K562 (cell line): ENCODE results near the gene SIGLEC6. TPM values are rescaled to one million over a fixed set of nuclear protein-coding genes. Genes with fewer than 3 reads are reported as not detected.

ENCODE experiments used
- ATAC-seq: fragments of 200-7000 bp; cut with Tn5 transposase; 3 replicates; pipeline ENCODE4 v1.9.1; 2020; ENCODE audit warnings: moderate library complexity
- BruUV-seq: library from RNA; stranded (reverse); fragments of 400-500 nt; replicated peaks from 2 replicates; lab custom pipeline; 2021; lab: Mats Ljungman, UMichigan
- CTCF ChIA-PET: fragments of 300-600 bp; formaldehyde crosslinking; extraction: SDS; loops from one replicate; lab custom pipeline; 2021; ENCODE audit warnings: low intra/inter-chr PET ratio; lab: Yijun Ruan, JAX
- POLR2A ChIA-PET: fragments of 300-600, 350-650 bp; sonication (Branson Sonifier 250); formaldehyde crosslinking; extraction: SDS; loops from one replicate; lab custom pipeline; 2021; ENCODE audit warnings: antibody characterized with exemption, inconsistent platforms; lab: Yijun Ruan, JAX
- DNase-seq, 4 experiments: peaks; one replicate each; pipeline versions ENCODE4 v3.0.0 to v3.0.0-alpha.2; 2011 to 2018; ENCODE audit warnings: low spot score in 3 of 4, mixed read lengths in 3 of 4; ENCODE audit errors: extremely low read depth in 1 of 4
- FAIRE-seq: peaks from 2 replicates; lab custom pipeline; 2011; peaks lifted over from hg19 to GRCh38; lab: Jason Lieb, UNC
- H2AFZ ChIP-seq: 2 replicates; pipeline ENCODE4 v1.6.0; 2011; ENCODE audit warnings: low read depth, low read length, control low read depth, inconsistent platforms
- H3K27ac ChIP-seq: fragments of 200-600 bp; 3 replicates; pipeline ENCODE4 v1.8.0; 2011; ENCODE audit warnings: low read depth, mild to moderate bottlenecking, control low read depth, inconsistent platforms, low read length, moderate library complexity, mixed read lengths; ENCODE audit errors: extremely low read depth
- H3K27me3 ChIP-seq, 2 experiments: fragments of 300-600 bp in 1 of 2; 2 replicates in 1 of 2; 3 replicates in 1 of 2; pipeline versions ENCODE4 v1.6.0 to v1.8.0; 2011; ENCODE audit warnings: inconsistent platforms in 2 of 2, low read length in 2 of 2, mild to moderate bottlenecking in 1 of 2, mixed read lengths in 1 of 2, moderate library complexity in 1 of 2; ENCODE audit not compliant: control insufficient read depth in 2 of 2, insufficient read depth in 2 of 2
- H3K36me3 ChIP-seq: fragments of 300-600 bp; 3 replicates; pipeline ENCODE4 v1.8.0; 2011; ENCODE audit warnings: mild to moderate bottlenecking, low read length, inconsistent platforms; ENCODE audit not compliant: control insufficient read depth, insufficient read depth
- H3K4me1 ChIP-seq, 2 experiments: fragments of 200-600 bp in 1 of 2; replicated peaks in 1 of 2; 2 replicates in 1 of 2; 3 replicates in 1 of 2; pipeline versions ENCODE4 v1.5.1 to v1.8.0; 2011; ENCODE audit warnings: inconsistent platforms in 2 of 2, low read length in 2 of 2, mild to moderate bottlenecking in 1 of 2, mixed read lengths in 1 of 2, moderate library complexity in 1 of 2; ENCODE audit not compliant: control insufficient read depth in 2 of 2, insufficient read depth in 2 of 2
- H3K4me2 ChIP-seq: 2 replicates; pipeline ENCODE4 v1.6.1; 2011; ENCODE audit warnings: low read length, control low read depth, inconsistent platforms, mixed read lengths; ENCODE audit not compliant: insufficient read depth
- H3K4me3 ChIP-seq: fragments of 200-600 bp; sonication (generic), shearing (Covaris generic); 2 replicates; pipeline ENCODE4 v1.5.1; 2016; ENCODE audit warnings: control low read depth, inconsistent platforms
- H3K79me2 ChIP-seq: fragments of 200-600 bp; 3 replicates; pipeline ENCODE4 v1.8.0; 2011; ENCODE audit warnings: low read length, inconsistent platforms; ENCODE audit not compliant: control insufficient read depth, insufficient read depth
- H3K9ac ChIP-seq, 2 experiments: 2 replicates each; pipeline versions ENCODE4 v1.6.0 to v1.6.1; 2011; ENCODE audit warnings: low read depth in 2 of 2, low read length in 2 of 2, control low read depth in 1 of 2, inconsistent platforms in 1 of 2, mild to moderate bottlenecking in 1 of 2, mixed read lengths in 1 of 2; ENCODE audit not compliant: insufficient read depth in 1 of 2
- H3K9me1 ChIP-seq: one replicate; pipeline ENCODE4 v1.6.0; 2011; ENCODE audit warnings: inconsistent platforms, mild to moderate bottlenecking, low read length, moderate library complexity; ENCODE audit not compliant: control insufficient read depth, insufficient read depth
- H3K9me3 ChIP-seq: replicated peaks from 2 replicates; pipeline ENCODE4 v1.5.1; 2011; ENCODE audit warnings: low read depth, low read length, inconsistent platforms; ENCODE audit not compliant: control insufficient read depth, insufficient read depth
- H4K20me1 ChIP-seq: replicated peaks from 2 replicates; pipeline ENCODE4 v1.6.1; 2011; ENCODE audit warnings: low read length, inconsistent platforms, mixed read lengths; ENCODE audit not compliant: control insufficient read depth, insufficient read depth
- ADNP ChIP-seq: fragments of 200-800 bp; sonication (Bioruptor generic); IDR thresholded peaks from 2 replicates; pipeline ENCODE4 v1.6.1; 2016; ENCODE audit warnings: missing genetic modification characterization, missing compliant biosample characterization
- BCOR ChIP-seq: fragments of 450-650 bp; IDR thresholded peaks from 2 replicates; pipeline ENCODE4 v1.6.1; 2016
- BRF2 ChIP-seq: IDR thresholded peaks from 3 replicates; pipeline ENCODE4 v1.6.1; 2011; ENCODE audit warnings: borderline replicate concordance, mild to moderate bottlenecking; ENCODE audit not compliant: insufficient read length, insufficient read depth
- CTBP1 ChIP-seq: fragments of 450-650 bp; IDR thresholded peaks from 2 replicates; pipeline ENCODE4 v1.6.1; 2016; ENCODE audit warnings: borderline replicate concordance
- ID3 ChIP-seq, 2 experiments: fragments of 250-450 bp in 1 of 2; fragments of 450-650 bp in 1 of 2; sonication (Bioruptor Pico) in 1 of 2; IDR thresholded peaks; 2 replicates each; pipeline versions ENCODE4 v1.6.1 to v1.8.0; 2016 to 2021; ENCODE audit warnings: mild to moderate bottlenecking in 2 of 2, moderate library complexity in 2 of 2, missing compliant biosample characterization in 1 of 2, missing genetic modification characterization in 1 of 2
- MTA1 ChIP-seq: fragments of 450-650 bp; IDR thresholded peaks from 2 replicates; pipeline ENCODE4 v1.6.1; 2017; ENCODE audit warnings: borderline replicate concordance
- XRCC5 ChIP-seq: fragments of 200-400 bp; formaldehyde crosslinking; IDR thresholded peaks from 2 replicates; pipeline ENCODE4 v1.6.1; 2017; ENCODE audit warnings: low read depth, mild to moderate bottlenecking, low read length
- WGBS: fragments of 100-300 bp; shearing (Covaris generic); methylation state at CpG from one replicate; pipeline ENCODE4 v1.1.6; 2016; ENCODE audit warnings: low coverage, mixed read lengths; ENCODE audit not compliant: insufficient coverage; ENCODE audit errors: missing lambda C conversion rate; 5-methylcytosine and 5-hydroxymethylcytosine counted together
- in situ Hi-C: fragments of 300-500 bp; cut with MboI; formaldehyde crosslinking; loops from 4 replicates; pipeline ENCODE4 v1.15.0; 2018; ENCODE audit warnings: inconsistent platforms, mixed read lengths
- intact Hi-C: fragments of 100-400 bp; cut with micrococcal nuclease; formaldehyde crosslinking; loops from 2 replicates; pipeline ENCODE4 v1.14.2; 2022
- polyA plus RNA-seq, 8 experiments: library from polyadenylated mRNA; depleted of rRNA in 4 of 8; stranded (reverse) in 5 of 8; unstranded in 3 of 8; fragments of >200 nt; fragmentation: Nextera tagmentation in 2 of 8; fragmentation: Illumina TruSeq in 1 of 8; extraction: Ambion mirVana in 2 of 8; extraction: Trizol in 1 of 8; gene quantifications; 2 replicates each; pipeline versions ENCODE4 v1.2.1 to v1.2.3, GENCODE V29; 2011 to 2014; ENCODE audit warnings: inconsistent platforms in 1 of 8, missing spikeins in 1 of 8
- total RNA-seq, 7 experiments: library from RNA; depleted of rRNA in 6 of 7; stranded (reverse); fragments of >200 nt in 6 of 7; fragmentation: Illumina TruSeq in 2 of 7; extraction: Trizol in 2 of 7; gene quantifications; 2 replicates each; pipeline versions ENCODE4 v1.2.1 to v1.2.3, GENCODE V29; 2011 to 2021; ENCODE audit warnings: low replicate concordance in 1 of 7
- TF ChIP-seq, protein P1 (sequence below): IDR thresholded peaks from 3 replicates; pipeline ENCODE4 v1.6.1; 2011; ENCODE audit warnings: borderline replicate concordance, mild to moderate bottlenecking, moderate library complexity; ENCODE audit not compliant: insufficient read length; ENCODE audit errors: extremely low read depth

Gene SIGLEC6
- total and polyA plus RNA-seq, 9 of the 15 experiments (the other 6 are each of a cell fraction or from before 2014, with no cell fraction given), result 0.03 to 17.5 (median 0.71) TPM

- TF ChIP-seq, protein P1, sequence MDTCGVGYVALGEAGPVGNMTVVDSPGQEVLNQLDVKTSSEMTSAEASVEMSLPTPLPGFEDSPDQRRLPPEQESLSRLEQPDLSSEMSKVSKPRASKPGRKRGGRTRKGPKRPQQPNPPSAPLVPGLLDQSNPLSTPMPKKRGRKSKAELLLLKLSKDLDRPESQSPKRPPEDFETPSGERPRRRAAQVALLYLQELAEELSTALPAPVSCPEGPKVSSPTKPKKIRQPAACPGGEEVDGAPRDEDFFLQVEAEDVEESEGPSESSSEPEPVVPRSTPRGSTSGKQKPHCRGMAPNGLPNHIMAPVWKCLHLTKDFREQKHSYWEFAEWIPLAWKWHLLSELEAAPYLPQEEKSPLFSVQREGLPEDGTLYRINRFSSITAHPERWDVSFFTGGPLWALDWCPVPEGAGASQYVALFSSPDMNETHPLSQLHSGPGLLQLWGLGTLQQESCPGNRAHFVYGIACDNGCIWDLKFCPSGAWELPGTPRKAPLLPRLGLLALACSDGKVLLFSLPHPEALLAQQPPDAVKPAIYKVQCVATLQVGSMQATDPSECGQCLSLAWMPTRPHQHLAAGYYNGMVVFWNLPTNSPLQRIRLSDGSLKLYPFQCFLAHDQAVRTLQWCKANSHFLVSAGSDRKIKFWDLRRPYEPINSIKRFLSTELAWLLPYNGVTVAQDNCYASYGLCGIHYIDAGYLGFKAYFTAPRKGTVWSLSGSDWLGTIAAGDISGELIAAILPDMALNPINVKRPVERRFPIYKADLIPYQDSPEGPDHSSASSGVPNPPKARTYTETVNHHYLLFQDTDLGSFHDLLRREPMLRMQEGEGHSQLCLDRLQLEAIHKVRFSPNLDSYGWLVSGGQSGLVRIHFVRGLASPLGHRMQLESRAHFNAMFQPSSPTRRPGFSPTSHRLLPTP, result no peak
- TF ChIP-seq BRF2, result no peak
- no peak for TF ChIP-seq XRCC5
Measured at GRCh38 chr19:51572908-51573307, 41.4 kb upstream of the SIGLEC6 start (continued).

GRCh38 chr19:51572410-51572809, 40.9 kb upstream of the SIGLEC6 start:
- WGBS, result 0% methylated on average over 3 of the region's 3 CpGs
- BruUV-seq, result no TSS peak
- peak overlapping the region; percentile 66 to 86; a peak in 3 of 4 replicates for H3K9ac ChIP-seq
- intact Hi-C loops (loop anchor here (2.0 kb wide), 2 partner anchors 26 to 64 kb away; no protein-coding TSS in a partner anchor), in situ Hi-C loops (no loop called here)
- H3K9me3 ChIP-seq, result no peaks in the 10 kb centered on the region
- no peak overlapping the region for H2AFZ ChIP-seq
- H3K4me2 ChIP-seq, result peak overlapping the region; percentile 97
- ChIA-PET CTCF (interaction anchor here (1.2 kb wide), 1 partner anchor 99 kb away, joined by 4 read pairs; no protein-coding TSS in a partner anchor), POLR2A (interaction anchor here (0.9 to 1.4 kb wide), 3 partner anchors 19 to 24 kb away, joined by 5 to 7 read pairs (median 6); no protein-coding TSS in a partner anchor)
- peaks cover 63% of the 10 kb centered on the region for H3K79me2 ChIP-seq
- peaks cover 10 to 47% of the 10 kb centered on the region in 2 experiments for H3K4me1 ChIP-seq
- H3K36me3 ChIP-seq, result peaks cover 47% of the 10 kb centered on the region
- peak overlapping the region; percentile 76 for H3K27ac ChIP-seq
- ATAC-seq (peak; percentile 82), FAIRE-seq (peak; percentile 81), DNase-seq (peak in 3 of 4 experiments; percentile 24 to 86 (median 74))
- H4K20me1 ChIP-seq, result no peaks in the 10 kb centered on the region
- H3K9me1 ChIP-seq, result no peaks in the 10 kb centered on the region
- H3K27me3 ChIP-seq, result no peaks in the 10 kb centered on the region
- peak overlapping the region; percentile 71 for H3K4me3 ChIP-seq
- TF ChIP-seq CTBP1 (peak; percentile 71), MTA1 (0 out of 2 replicates have a peak, but pooled peaks have one; percentile 19), BCOR (peak; percentile 73; the same call in 1 of the 2 replicates), ID3 (CRISPR knock-in tag; IDR thresholded peaks at IDR 0.05) (no peak), ID3 (tag; IDR thresholded peaks at IDR 0.05) (no peak), ADNP (tag) (peak; percentile 89)
- TF ChIP-seq, protein P1, result no peak
